ENCODE results near the gene PSENEN.
"Not testable (repeated sequence)": the region's sequence is repeated elsewhere in the genome, so short reads cannot be mapped to it uniquely, and the experiment has no call there.

Gene PSENEN

GRCh38 chr19:35789978-35790944 is 44.8 kb downstream of the PSENEN start:
- DNase-seq = no peak

GRCh38 chr19:35790981-35791813 is 45.7 kb downstream of the PSENEN start:
- DNase-seq = no peak

GRCh38 chr19:35791814-35792279 is 46.4 kb downstream of the PSENEN start:
- no peak for DNase-seq

GRCh38 chr19:35792312-35792711 is 46.9 kb downstream of the PSENEN start:
- DNase-seq = no peak

GRCh38 chr19:35792888-35793287 is 47.4 kb downstream of the PSENEN start:
- no peak for DNase-seq

- no peak for DNase-seq
Observed at GRCh38 chr19:35793381-35794165, 48.1 kb downstream of the PSENEN start.

GRCh38 chr19:35795564-35795963 is 50.1 kb downstream of the PSENEN start:
- not testable (repeated sequence) for DNase-seq
